ENCODE measurements around the gene SLC25A12.

Gene SLC25A12

DNA sequence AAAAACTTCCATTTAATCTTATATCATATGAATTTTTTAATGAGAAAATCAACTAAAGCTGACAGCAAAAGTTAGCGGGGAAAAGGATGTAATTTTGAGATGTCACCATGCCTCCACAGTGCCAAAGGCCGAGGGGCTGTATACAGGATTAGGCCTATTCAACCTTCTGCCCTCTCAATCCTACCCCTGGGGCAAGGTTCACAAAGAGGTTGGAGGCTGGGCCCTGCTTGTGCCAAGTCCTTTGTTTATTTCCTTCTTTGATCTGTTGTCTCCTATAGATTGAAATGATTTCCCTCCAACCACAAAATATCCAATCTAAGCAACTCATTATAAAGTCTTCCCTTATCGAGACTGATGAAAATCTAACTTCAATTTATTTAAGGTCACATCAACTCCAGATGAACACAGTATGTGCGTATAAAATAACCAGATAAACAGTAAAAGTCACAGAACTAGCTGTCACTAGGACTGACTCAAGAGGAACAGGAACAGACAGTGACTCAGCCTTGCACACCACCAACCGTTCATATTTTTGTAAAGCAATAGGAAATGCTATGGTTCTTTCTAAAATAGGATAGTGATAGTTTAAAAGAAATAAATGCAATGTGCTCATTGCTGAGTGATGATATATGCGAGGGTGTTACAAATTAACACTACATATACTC is 95.8 kb downstream of the SLC25A12 start:
- Histone ChIP-seq H3K9me3 (ENCODE audit: low read depth, low read length) (no peaks in the 10 kb centered on the region), H3K9ac (ENCODE audit: insufficient read length) (no peak overlapping the region), H3K27ac (no peak overlapping the region), H3K36me3 (ENCODE audit: insufficient read depth, low read length) (peaks cover 5% of the 10 kb centered on the region; the same call in 1 of the 2 replicates), H3K4me3 (no peak overlapping the region)
- no peak for DNase-seq (ENCODE audit: low read depth, low spot score)
- TF ChIP-seq EZH2 (IDR thresholded peaks at IDR 0.05) (no peak), POLR2AphosphoS5 (IDR thresholded peaks at IDR 0.05; ENCODE audit: borderline replicate concordance, low read depth, low read length) (no peak), FOXP2 (optimal IDR thresholded peaks at IDR 0.05; ENCODE audit: control extremely low read depth, extremely low read length, insufficient read depth) (no peak)

DNA sequence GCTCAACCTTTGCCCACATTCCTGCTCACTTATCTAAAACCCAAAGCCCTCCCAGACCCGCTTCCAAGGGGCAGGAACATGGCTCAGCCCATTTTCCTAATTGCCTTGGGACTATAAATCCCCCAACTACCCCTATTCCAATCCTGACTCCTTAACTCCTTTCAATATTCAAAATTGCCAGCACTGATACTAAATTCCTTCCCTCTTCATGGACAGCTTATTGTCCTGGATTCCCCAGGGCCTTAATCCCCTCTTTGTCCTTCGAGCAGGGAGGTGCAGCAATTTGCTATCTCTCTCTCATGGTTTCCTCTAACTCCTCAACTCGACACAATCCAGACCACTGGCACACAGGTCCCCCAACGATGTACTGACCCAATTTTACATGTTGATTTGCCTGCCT is 99.1 kb downstream of the SLC25A12 start:
- no peak overlapping the region for H3K4me3 ChIP-seq
- TF ChIP-seq FOXP2 (optimal IDR thresholded peaks at IDR 0.05; ENCODE audit: control extremely low read depth, extremely low read length, insufficient read depth) (no peak), EZH2 (IDR thresholded peaks at IDR 0.05) (no peak), POLR2AphosphoS5 (IDR thresholded peaks at IDR 0.05; ENCODE audit: borderline replicate concordance, low read depth, low read length) (no peak)
- no peak overlapping the region for H3K27ac ChIP-seq
- no peak for DNase-seq (ENCODE audit: low read depth, low spot score)
- no peak overlapping the region for H3K9ac ChIP-seq (ENCODE audit: insufficient read length)
- no peaks in the 10 kb centered on the region for H3K9me3 ChIP-seq (ENCODE audit: low read depth, low read length)
- H3K36me3 ChIP-seq (ENCODE audit: insufficient read depth, low read length): peaks cover 5% of the 10 kb centered on the region; the same call in 1 of the 2 replicates

DNA sequence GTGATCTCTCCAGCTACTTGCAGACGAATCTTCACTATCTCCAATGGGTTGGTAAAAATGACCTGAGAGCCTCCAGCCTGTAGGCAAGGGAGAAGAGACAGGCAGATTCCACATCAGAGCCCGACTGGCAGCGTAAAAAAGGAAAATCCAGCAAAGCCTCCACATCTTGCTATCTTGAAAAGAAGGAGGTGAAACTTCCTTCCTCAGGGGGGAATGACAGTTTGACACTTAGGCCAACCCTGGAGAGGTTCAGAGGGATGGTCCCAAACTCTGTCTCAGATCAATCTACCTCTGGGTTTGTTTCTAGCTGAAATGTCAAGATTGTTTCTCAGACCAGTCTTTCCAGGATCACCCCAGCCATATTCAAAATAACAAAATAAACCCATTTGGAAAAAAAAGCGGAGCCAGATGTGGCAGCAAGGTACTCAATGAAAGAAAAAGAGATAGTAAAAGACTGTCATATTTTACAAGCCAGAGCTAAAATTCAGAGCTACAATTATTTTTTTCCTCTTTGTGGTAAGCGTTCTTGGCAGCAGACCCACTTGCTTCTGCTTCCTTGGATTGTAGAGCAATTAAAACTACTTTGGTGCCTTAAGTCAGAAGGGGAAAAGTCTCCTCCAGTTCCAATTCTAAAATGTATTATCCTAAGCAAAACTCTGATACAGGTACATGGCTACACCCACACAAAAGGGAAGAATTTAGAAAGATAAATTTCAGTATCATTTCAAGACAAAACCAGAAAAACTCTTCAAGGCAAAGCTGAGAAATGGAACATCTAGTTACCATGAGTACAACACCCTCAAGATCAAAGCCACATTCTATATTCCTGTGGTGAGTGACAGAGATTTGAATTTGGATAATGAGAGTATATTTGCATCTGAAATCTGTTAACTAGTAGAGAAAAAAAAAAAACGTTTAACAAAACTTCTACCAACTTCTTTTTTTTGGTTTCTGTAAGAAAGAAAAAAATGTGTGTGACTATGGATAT is 100.1 kb downstream of the SLC25A12 start:
- peak; percentile 34 for DNase-seq (ENCODE audit: low read depth, low spot score)
- Histone ChIP-seq H3K9me3 (ENCODE audit: low read depth, low read length) (no peaks in the 10 kb centered on the region), H3K36me3 (ENCODE audit: insufficient read depth, low read length) (no peaks in the 10 kb centered on the region), H3K27ac (peak overlapping the region; percentile 56; the same call in 1 of the 2 replicates), H3K4me3 (peak overlapping the region; percentile 45; the same call in 1 of the 2 replicates), H3K9ac (ENCODE audit: insufficient read length) (no peak overlapping the region)
- no peak for TF ChIP-seq EZH2 (IDR thresholded peaks at IDR 0.05)
- no peak for TF ChIP-seq FOXP2 (optimal IDR thresholded peaks at IDR 0.05; ENCODE audit: control extremely low read depth, extremely low read length, insufficient read depth)
- no peak for TF ChIP-seq POLR2AphosphoS5 (IDR thresholded peaks at IDR 0.05; ENCODE audit: borderline replicate concordance, low read depth, low read length)

DNA sequence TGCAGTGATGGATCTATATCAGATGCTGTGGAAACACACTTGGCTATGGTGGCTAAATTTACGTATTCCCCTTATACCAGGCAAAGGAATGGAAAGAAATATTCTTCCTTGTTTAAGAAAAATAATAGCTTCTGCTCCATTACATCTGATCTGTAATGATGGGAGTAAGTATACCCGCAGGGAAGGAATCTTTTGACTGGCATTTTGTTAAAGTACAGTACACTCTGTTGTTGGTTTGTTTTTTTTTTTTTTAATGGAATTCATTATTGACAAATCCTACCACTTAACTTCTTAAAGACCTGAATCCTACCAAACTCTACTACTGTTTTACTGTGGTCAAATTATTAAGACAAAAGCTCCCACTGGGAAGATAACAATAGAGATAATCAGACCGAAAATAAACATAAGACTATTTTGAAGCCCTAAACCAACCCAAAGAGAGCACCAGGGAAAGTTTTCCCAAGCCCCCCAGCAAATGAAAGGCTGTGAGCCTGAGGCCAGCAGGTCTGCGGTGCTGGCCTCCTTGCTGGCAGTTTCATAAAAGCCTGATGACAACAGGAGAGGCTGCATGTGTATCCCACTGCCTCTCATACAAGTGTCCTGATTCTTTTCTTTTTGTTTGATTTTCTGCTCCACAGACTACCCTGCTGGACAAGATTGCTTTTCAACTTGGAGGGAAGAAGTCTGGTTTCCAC is 101.0 kb downstream of the SLC25A12 start:
- TF ChIP-seq FOXP2 (optimal IDR thresholded peaks at IDR 0.05; ENCODE audit: control extremely low read depth, extremely low read length, insufficient read depth) (no peak), POLR2AphosphoS5 (IDR thresholded peaks at IDR 0.05; ENCODE audit: borderline replicate concordance, low read depth, low read length) (no peak), EZH2 (IDR thresholded peaks at IDR 0.05) (no peak)
- Histone ChIP-seq H3K9me3 (ENCODE audit: low read depth, low read length) (no peaks in the 10 kb centered on the region), H3K9ac (ENCODE audit: insufficient read length) (no peak overlapping the region), H3K4me3 (no peak overlapping the region), H3K36me3 (ENCODE audit: insufficient read depth, low read length) (no peaks in the 10 kb centered on the region), H3K27ac (no peak overlapping the region)
- DNase-seq (ENCODE audit: low read depth, low spot score): no peak

DNA sequence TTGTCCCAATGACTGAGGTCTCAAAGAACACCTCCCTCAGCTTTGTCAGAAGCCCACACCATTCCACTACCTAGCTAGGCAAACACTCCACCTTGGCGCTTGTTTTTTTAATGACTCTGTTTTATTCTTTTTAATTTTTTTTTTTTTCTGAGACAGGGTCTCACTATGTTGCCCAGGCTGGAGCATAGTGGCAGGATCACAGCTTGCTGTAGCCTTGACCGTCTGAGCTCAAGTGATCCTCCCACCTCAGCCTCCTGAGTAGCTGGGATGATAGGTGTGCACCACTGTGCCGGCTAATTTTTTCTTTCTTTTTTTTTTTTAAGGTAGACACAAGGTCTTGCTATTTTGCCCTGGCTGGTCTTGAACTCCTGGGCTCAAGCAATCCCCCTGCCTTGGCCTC is 101.9 kb downstream of the SLC25A12 start:
- no peak for DNase-seq (ENCODE audit: low read depth, low spot score)
- TF ChIP-seq EZH2 (IDR thresholded peaks at IDR 0.05) (no peak), POLR2AphosphoS5 (IDR thresholded peaks at IDR 0.05; ENCODE audit: borderline replicate concordance, low read depth, low read length) (no peak), FOXP2 (optimal IDR thresholded peaks at IDR 0.05; ENCODE audit: control extremely low read depth, extremely low read length, insufficient read depth) (no peak)
- Histone ChIP-seq H3K9ac (ENCODE audit: insufficient read length) (no peak overlapping the region), H3K36me3 (ENCODE audit: insufficient read depth, low read length) (peaks cover 6% of the 10 kb centered on the region; the same call in 1 of the 2 replicates), H3K9me3 (ENCODE audit: low read depth, low read length) (no peaks in the 10 kb centered on the region), H3K4me3 (no peak overlapping the region), H3K27ac (no peak overlapping the region)

DNA sequence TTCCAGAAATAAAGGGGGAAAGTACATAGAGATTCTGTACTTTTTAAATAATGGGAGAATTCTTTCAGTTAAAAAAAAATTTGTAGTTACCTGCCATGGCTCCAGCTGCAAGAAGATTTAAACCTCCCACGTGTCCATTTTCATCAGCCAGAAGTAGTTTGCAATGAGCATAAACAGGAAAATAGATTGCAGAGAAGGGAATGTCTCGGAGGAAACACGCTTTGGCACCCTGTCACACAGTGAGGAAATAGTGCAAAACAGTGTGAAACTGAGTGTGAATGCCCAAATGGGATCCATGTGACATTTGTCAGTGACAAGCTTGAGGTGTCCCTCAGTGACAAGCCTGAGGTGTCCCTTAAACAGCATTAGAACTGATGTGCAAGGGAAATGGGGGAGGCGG is 102.7 kb downstream of the SLC25A12 start:
- no peaks in the 10 kb centered on the region for H3K9me3 ChIP-seq (ENCODE audit: low read depth, low read length)
- H3K9ac ChIP-seq (ENCODE audit: insufficient read length): no peak overlapping the region
- TF ChIP-seq FOXP2 (optimal IDR thresholded peaks at IDR 0.05; ENCODE audit: control extremely low read depth, extremely low read length, insufficient read depth) (no peak), EZH2 (IDR thresholded peaks at IDR 0.05) (no peak), POLR2AphosphoS5 (IDR thresholded peaks at IDR 0.05; ENCODE audit: borderline replicate concordance, low read depth, low read length) (no peak)
- peaks cover 13% of the 10 kb centered on the region; the same call in 1 of the 2 replicates for H3K36me3 ChIP-seq (ENCODE audit: insufficient read depth, low read length)
- no peak overlapping the region for H3K27ac ChIP-seq
- no peak overlapping the region for H3K4me3 ChIP-seq
- DNase-seq (ENCODE audit: low read depth, low spot score): no peak

DNA sequence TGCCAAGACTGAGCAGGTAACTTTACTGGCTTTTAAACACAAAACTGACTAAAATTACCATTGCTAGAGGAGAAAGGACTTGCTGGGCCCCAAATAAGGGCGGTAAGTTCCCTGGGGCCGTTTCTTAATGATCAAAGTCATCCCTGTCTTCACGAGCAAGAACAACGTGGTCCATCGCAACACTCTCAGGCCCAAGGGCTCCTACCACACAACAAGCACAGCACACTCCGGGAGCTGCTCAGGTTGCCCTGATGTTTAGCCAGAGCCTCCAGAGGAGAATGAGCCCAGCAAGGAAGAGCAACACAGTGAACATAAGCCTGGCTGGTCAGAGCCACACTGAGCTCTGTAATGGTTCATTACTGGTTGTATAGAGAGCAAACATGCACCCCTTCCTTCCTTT is 104.1 kb downstream of the SLC25A12 start:
- no peak for TF ChIP-seq EZH2 (IDR thresholded peaks at IDR 0.05)
- Histone ChIP-seq H3K36me3 (ENCODE audit: insufficient read depth, low read length) (peaks cover 22% of the 10 kb centered on the region), H3K9me3 (ENCODE audit: low read depth, low read length) (no peaks in the 10 kb centered on the region), H3K9ac (ENCODE audit: insufficient read length) (no peak overlapping the region), H3K27ac (no peak overlapping the region), H3K4me3 (no peak overlapping the region)
- DNase-seq (ENCODE audit: low read depth, low spot score): no peak

Data from SK-N-MC (cell line).